Mucosa of descending colon (tissue), 3 donors: ENCODE results near the gene SMAD7. TPM values are rescaled to one million over a fixed set of nuclear protein-coding genes. Genes with fewer than 3 reads are reported as not detected.

ENCODE experiments used
- ATAC-seq: fragments of 200-7000 bp; cut with Tn5 transposase; one replicate; pipeline ENCODE4 v1.9.1; 2020; ENCODE audit warnings: mild to moderate bottlenecking, moderate library complexity
- DNase-seq, 3 donors: peaks; one replicate each; pipeline ENCODE4 v3.0.0-alpha.2; 2020
- H3K36me3 ChIP-seq: fragments of 200-600 bp; one replicate; pipeline ENCODE4 v1.8.0; 2021; ENCODE audit warnings: low read depth, mild to moderate bottlenecking
- H3K4me1 ChIP-seq: fragments of 200-600 bp; one replicate; pipeline ENCODE4 v1.8.0; 2021; ENCODE audit warnings: low read depth, mild to moderate bottlenecking
- H3K4me3 ChIP-seq: fragments of 200-600 bp; one replicate; pipeline ENCODE4 v1.8.0; 2021; ENCODE audit warnings: mild to moderate bottlenecking
- H3K9me3 ChIP-seq: fragments of 200-600 bp; one replicate; pipeline ENCODE4 v1.8.0; 2021; ENCODE audit warnings: mild to moderate bottlenecking
- intact Hi-C, 2 donors: fragments of 100-400 bp; cut with DNase I in 1 of 2; cut with micrococcal nuclease in 1 of 2; formaldehyde crosslinking; loops; one replicate each; pipeline versions ENCODE4 v1.11.0 to v1.11.1; 2022; cut with DNase I, micrococcal nuclease
- total RNA-seq, 3 donors: library from RNA; stranded (reverse); fragmentation: NEBNext Ultra II Directional in 2 of 3; extraction: Animal tissue kit (Norgen Biotek cat#: 25700) in 2 of 3; gene quantifications; one replicate each; pipeline versions ENCODE4 v1.2.1 to v1.2.4, GENCODE V29; 2021 to 2023
- TF ChIP-seq, protein P1 (sequence below): fragments of 200-600 bp; IDR thresholded peaks from one replicate; pipeline ENCODE4 v1.8.0; 2022; ENCODE audit warnings: antibody characterized with exemption, mild to moderate bottlenecking
- donor health status: DM: no; HTN: no; CAD: no; lungs with moderate emphysema.
- donor health status: DM: no; HTN: no; CAD: no.
- donor health status: DM: no; HTN: yes; CAD: no.

Gene SMAD7
- total RNA-seq, 3 donors from 2014 or later: 22.3 to 67.4 (median 33.1) TPM

DNA sequence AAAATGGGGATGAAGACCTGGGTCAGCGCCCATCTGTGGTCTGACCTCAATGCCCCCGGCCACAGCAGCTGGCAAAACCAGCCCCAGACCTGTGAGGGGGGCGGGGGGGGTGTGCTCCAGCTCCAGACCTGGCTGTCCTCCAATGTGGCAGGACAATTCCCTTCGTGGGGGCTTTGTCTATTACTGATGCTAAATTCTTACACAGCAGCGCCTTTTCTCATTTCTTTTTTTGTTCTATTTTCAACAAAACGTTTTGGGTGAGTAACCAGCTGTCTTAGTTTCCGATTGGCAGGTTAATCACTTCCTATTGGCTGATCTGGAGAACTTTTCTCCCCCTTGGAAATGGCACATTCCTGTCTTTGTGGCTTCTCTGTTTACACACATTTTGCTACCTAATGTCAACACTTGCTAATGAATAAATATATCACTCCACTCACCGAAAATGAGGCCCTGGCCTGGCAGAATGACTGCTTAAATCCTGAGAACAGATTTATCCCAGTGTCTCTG is 4.4 kb downstream of the SMAD7 start:
- DNase-seq: no peak

DNA sequence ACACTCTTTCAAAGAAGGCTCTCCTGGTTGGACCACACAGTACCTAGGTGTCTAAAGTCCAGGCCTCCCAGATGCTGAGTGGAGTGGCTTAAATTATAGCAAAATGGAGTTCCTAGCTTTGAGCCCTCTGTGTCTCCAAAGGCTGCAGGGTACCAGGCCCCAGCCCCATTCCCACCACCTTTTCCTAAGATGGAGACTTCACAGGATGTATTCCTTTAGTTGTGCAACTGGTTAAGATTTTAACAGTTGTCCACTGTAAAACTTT is 4.9 kb downstream of the SMAD7 start:
- TF ChIP-seq, protein P1, sequence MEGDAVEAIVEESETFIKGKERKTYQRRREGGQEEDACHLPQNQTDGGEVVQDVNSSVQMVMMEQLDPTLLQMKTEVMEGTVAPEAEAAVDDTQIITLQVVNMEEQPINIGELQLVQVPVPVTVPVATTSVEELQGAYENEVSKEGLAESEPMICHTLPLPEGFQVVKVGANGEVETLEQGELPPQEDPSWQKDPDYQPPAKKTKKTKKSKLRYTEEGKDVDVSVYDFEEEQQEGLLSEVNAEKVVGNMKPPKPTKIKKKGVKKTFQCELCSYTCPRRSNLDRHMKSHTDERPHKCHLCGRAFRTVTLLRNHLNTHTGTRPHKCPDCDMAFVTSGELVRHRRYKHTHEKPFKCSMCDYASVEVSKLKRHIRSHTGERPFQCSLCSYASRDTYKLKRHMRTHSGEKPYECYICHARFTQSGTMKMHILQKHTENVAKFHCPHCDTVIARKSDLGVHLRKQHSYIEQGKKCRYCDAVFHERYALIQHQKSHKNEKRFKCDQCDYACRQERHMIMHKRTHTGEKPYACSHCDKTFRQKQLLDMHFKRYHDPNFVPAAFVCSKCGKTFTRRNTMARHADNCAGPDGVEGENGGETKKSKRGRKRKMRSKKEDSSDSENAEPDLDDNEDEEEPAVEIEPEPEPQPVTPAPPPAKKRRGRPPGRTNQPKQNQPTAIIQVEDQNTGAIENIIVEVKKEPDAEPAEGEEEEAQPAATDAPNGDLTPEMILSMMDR: no peak
- intact Hi-C loops: no loop called here
- Histone ChIP-seq H3K4me1 (peaks cover 56% of the 10 kb centered on the region), H3K9me3 (no peaks in the 10 kb centered on the region), H3K36me3 (no peaks in the 10 kb centered on the region), H3K4me3 (no peak overlapping the region)
- no peak for DNase-seq
- ATAC-seq: no peak

More for the DNA sequence above, 4.4 kb downstream of the SMAD7 start:
- intact Hi-C loops: no loop called here
- TF ChIP-seq, protein P1: no peak
- peaks cover 55% of the 10 kb centered on the region for H3K4me1 ChIP-seq
- H3K36me3 ChIP-seq: no peaks in the 10 kb centered on the region
- no peak overlapping the region for H3K4me3 ChIP-seq
- no peak for ATAC-seq
- no peaks in the 10 kb centered on the region for H3K9me3 ChIP-seq

DNA sequence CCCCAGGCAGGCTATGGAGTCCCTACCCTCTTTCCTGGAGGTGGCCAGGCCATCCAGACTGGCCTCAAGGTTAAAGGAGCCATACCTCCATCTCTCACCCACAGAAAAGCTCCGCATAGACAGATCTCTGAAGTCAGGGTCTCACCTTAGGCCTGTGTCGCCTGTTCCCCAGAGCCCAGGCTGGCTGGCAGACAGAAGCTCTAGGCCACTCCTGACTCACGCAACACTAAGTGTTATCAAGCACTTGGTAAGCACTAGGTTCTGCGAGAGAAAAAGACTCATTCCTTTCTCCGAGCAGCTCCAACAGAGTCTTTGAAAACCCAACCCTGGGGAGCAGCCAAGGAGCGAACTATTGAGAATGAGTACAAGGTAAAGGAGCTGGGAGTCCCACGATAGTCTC is 6.1 kb downstream of the SMAD7 start:
- TF ChIP-seq, protein P1: no peak
- Histone ChIP-seq H3K36me3 (no peaks in the 10 kb centered on the region), H3K4me3 (no peak overlapping the region), H3K9me3 (no peaks in the 10 kb centered on the region), H3K4me1 (peaks cover 67% of the 10 kb centered on the region)
- intact Hi-C loops: no loop called here
- ATAC-seq (no peak), DNase-seq (no peak)

DNA sequence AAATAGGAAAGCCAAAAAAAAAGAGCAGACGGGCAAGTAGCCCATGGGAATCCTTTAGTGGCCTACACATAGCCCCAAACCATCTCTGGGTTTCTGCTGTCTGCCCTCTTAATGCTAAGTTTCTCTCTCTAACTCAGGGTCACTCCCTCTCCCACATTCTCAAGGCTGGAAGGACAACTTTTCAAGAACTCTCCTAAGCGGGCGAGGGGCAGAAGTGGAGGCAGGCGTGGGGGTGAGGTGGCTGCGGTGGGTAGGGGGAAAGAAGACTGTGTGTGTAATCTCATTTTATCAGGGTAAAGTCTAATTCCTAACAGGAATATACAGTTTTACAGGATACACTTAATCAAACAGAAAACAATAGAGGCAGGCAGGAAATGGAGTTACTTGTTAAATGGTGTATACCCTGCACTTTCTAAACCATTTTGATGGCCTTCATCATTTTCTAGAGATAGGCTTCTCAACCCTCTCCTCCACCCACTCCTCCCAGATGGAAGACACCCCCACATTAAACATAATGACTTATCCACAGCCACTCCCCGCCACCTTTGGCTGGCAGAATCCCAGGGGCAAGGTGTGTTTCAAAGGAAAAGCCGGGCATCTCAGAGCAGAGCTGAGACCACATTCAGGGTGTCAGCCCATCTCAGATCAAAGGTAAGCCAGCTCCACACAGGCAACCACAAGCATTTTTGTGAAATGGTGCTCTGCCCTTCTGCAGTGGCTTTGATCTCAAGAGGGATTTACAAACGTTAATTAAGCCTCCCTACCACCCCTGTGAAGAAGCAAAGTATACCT is 6.8 kb downstream of the SMAD7 start:
- intact Hi-C loops: no loop called here
- Histone ChIP-seq H3K36me3 (no peaks in the 10 kb centered on the region), H3K4me3 (no peak overlapping the region), H3K4me1 (peaks cover 74% of the 10 kb centered on the region), H3K9me3 (no peaks in the 10 kb centered on the region)
- ATAC-seq (no peak), DNase-seq (peak in 2 of 3 donors; percentile 35 to 48)
- TF ChIP-seq, protein P1: no peak

DNA sequence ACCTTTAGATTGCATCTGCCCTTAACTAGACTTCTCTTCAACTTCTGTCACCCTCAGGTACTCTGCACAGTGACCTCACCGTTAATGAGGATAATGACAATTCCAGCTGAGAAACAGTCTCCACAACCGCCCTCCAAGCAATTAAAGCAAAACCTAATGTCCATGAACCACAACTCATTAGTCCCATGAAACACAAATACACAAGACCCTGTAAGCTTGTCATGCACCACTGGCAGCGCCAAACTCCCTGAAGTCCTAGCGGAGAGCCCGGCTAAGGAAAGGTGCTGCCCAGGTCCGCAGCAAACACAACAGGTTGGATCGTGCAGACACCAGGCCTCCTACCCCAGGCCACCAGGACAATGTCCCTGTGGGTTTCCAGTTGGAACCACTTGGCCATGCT is 7.4 kb downstream of the SMAD7 start:
- H3K4me3 ChIP-seq: no peak overlapping the region
- H3K9me3 ChIP-seq: no peaks in the 10 kb centered on the region
- ATAC-seq (no peak), DNase-seq (no peak)
- TF ChIP-seq, protein P1: no peak
- H3K4me1 ChIP-seq: peaks cover 80% of the 10 kb centered on the region
- intact Hi-C loops: no loop called here
- no peaks in the 10 kb centered on the region for H3K36me3 ChIP-seq
